NCI-H524 (cell line): ENCODE measurements around the gene NFXL1.

Experiments
- DNase-seq, 2 experiments: peaks; one replicate each; lab custom pipeline; 2025; lab: John Stamatoyannopoulos, UW

Gene NFXL1

GRCh38 chr4:47831026-47831679 lies 83.2 kb downstream of the NFXL1 start:
- peak; percentile 89 to 95 for DNase-seq

GRCh38 chr4:47830265-47831025 lies 83.9 kb downstream of the NFXL1 start:
- peak in 1 of 2 experiments; percentile 27 for DNase-seq

GRCh38 chr4:47829438-47829837 lies 84.9 kb downstream of the NFXL1 start:
- no peak for DNase-seq

- peak in 1 of 2 experiments; percentile 37 for DNase-seq
Measured at GRCh38 chr4:47827343-47828047, 86.9 kb downstream of the NFXL1 start.

DNA sequence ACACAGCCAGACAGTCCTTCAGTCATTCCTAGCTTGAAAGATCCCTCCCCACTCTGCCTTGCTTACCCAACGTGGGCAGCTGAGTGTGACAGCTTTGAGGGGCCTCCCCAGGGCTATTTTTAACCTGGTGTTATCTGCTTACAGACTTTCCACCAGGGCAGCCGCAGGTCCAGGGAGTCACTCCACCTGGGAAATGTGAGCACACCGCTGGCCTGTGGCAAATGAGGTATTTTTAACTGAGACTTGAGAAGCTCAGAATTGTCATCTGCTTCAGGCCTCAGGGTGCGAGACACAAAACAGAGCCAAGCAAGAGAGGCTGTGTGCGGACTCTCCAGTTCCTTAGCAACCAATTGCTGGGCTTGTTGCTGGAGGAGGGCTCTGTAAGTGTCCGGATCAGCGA lies 89.5 kb downstream of the NFXL1 start:
- no peak for DNase-seq

DNA sequence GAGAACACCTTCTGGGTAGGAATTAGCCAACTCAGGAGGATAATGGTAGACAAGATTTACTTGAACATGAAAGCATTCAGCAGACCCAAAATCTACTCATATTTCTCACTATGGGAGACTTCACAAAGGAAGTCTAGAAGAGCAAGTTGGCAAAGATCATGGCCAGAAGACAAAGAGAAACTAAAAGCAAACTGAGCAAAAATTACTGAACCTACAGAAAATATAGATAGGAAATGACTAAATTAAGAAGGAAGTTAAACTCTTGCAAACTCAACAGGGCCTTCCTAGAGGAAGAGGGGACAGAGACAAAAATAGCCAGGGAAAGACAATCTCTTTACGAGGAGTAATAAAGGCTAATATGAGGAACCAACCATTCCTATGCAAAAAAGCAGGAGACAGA lies 95.2 kb downstream of the NFXL1 start:
- no peak for DNase-seq

DNA sequence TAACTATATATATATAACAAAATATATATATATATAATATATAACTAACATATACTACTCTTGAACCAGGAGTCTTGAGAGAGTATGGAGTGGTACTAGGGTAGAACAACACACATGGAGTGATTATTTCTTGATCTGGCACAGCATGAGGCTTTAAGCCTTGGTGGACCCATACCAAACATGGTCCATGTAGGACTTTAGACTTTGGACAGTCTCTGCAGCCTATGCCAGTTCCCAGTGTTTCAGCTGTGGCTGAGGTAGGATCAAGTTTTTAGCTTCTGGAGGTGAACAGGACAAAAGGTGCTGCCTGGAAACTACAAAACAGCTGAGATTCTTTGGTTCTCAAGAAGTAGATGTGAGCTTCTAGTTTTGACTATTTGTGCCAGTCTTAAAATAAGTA lies 97.1 kb downstream of the NFXL1 start:
- DNase-seq: no peak

GRCh38 chr4:47816748-47817147 lies 97.6 kb downstream of the NFXL1 start:
- DNase-seq: no peak

GRCh38 chr4:47814618-47815295 lies 99.6 kb downstream of the NFXL1 start:
- no peak for DNase-seq

- DNase-seq: no peak
Measured at GRCh38 chr4:47809654-47810203, 104.7 kb downstream of the NFXL1 start.

- no peak for DNase-seq
Measured at GRCh38 chr4:47804598-47804997, 109.8 kb downstream of the NFXL1 start.

DNA sequence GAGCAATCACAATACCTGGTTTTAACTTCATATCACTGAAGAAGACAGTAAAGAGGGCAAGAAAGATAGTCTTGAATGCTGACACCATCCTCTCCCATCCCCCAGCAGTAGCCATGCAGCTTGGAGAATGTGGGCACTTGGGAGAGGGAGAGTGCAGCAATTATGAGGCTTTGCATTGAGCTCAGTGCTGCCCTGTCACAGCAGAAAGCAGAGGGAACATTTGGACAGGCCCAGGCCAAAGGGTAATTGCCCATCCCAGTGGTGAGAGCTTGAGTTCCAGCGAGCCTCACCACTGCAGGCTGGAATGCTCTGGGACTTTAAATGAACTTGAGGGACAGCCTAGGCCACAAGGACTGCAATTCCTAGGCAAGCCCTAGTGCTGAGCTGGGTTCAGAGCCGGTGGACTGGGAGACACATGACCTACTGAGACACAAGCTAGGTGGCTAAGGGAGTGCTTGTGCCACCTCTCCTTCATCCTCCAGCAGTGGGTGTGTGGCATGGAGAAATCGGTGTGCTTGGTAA lies 112.8 kb downstream of the NFXL1 start:
- no peak for DNase-seq

- no peak for DNase-seq
Measured at GRCh38 chr4:47798165-47798564, 116.2 kb downstream of the NFXL1 start.
